B cell (primary cell): Measurements from ENCODE around the gene CRACR2A. TPM values are rescaled to one million over a fixed set of nuclear protein-coding genes. Genes with fewer than 3 reads are reported as not detected.

ENCODE experiments used
- ATAC-seq: fragments of 200-7000 bp; cut with Tn5 transposase; one replicate; pipeline ENCODE4 v1.10.0; 2021; ENCODE audit warnings: low read depth, mild to moderate bottlenecking, moderate number of reproducible peaks, moderate library complexity
- CTCF ChIA-PET: fragments of 350-600 bp; sonication (Branson Sonifier 250); formaldehyde crosslinking; loops from one replicate; lab custom pipeline; 2021; ENCODE audit warnings: antibody characterized with exemption, inconsistent platforms; lab: Charles Lee
- POLR2A ChIA-PET: fragments of 350-600 bp; sonication (Branson Sonifier 250); formaldehyde crosslinking; loops from one replicate; lab custom pipeline; 2021; ENCODE audit warnings: antibody characterized with exemption; lab: Charles Lee
- DNase-seq: peaks from one replicate; pipeline ENCODE4 v3.0.0; 2013
- H2AFZ ChIP-seq: 2 replicates; pipeline ENCODE4 v1.6.1; 2012; ENCODE audit warnings: mild to moderate bottlenecking, low read depth, low read length; ENCODE audit not compliant: insufficient read depth, poor library complexity, severe bottlenecking
- H3K27ac ChIP-seq, 2 donors: 1 replicate in 1 of 2; 2 replicates in 1 of 2; pipeline ENCODE4 v1.5.1; 2012 to 2013; ENCODE audit warnings: low read length in 2 of 2, mild to moderate bottlenecking in 2 of 2, moderate library complexity in 1 of 2
- H3K27me3 ChIP-seq, 4 experiments: fragments of 200-600 bp in 1 of 4; sonication (generic) in 1 of 4; replicated peaks in 1 of 4; 1 replicate in 2 of 4; 2 replicates in 2 of 4; pipeline versions ENCODE4 v1.6.1 to v1.7.0; 2013 to 2016; ENCODE audit warnings: low read length in 3 of 4, mild to moderate bottlenecking in 2 of 4, mixed read lengths in 1 of 4, moderate library complexity in 1 of 4; ENCODE audit not compliant: insufficient read depth in 4 of 4, control insufficient read depth in 3 of 4; ENCODE audit errors: control extremely low read depth in 1 of 4
- H3K36me3 ChIP-seq, 2 experiments: replicated peaks in 1 of 2; 1 replicate in 1 of 2; 2 replicates in 1 of 2; pipeline versions ENCODE4 v1.6.1 to v1.7.1; 2013; ENCODE audit warnings: low read length in 1 of 2; ENCODE audit not compliant: insufficient read depth in 2 of 2, control insufficient read depth in 1 of 2; ENCODE audit errors: control extremely low read depth in 1 of 2, extremely low read depth in 1 of 2
- H3K4me1 ChIP-seq, 2 donors: fragments of 200-600 bp in 1 of 2; sonication (generic) in 1 of 2; 1 replicate in 1 of 2; 2 replicates in 1 of 2; pipeline versions ENCODE4 v1.5.1 to v1.6.1; 2013 to 2017; ENCODE audit warnings: low read length in 2 of 2; ENCODE audit not compliant: control insufficient read depth in 2 of 2, insufficient read depth in 2 of 2
- H3K4me2 ChIP-seq: replicated peaks from 2 replicates; pipeline ENCODE3; 2012; ENCODE audit warnings: mild to moderate bottlenecking, low read depth, low read length; ENCODE audit not compliant: poor library complexity, severe bottlenecking
- H3K4me3 ChIP-seq, 5 experiments: fragments of 200-600 bp in 1 of 5; sonication (generic) in 1 of 5; 1 replicate in 3 of 5; 2 replicates in 2 of 5; pipeline versions ENCODE4 v1.5.1 to v1.7.0; 2011 to 2016; ENCODE audit warnings: low read length in 4 of 5, mild to moderate bottlenecking in 4 of 5, low read depth in 2 of 5, control low read depth in 1 of 5, moderate library complexity in 1 of 5; ENCODE audit not compliant: insufficient read depth in 1 of 5; ENCODE audit errors: control extremely low read depth in 1 of 5, extremely low read depth in 1 of 5
- H3K79me2 ChIP-seq: fragments of 200-600 bp; sonication (generic); one replicate; pipeline ENCODE4 v1.6.0; 2016; ENCODE audit warnings: low read length; ENCODE audit not compliant: control insufficient read depth, insufficient read depth
- H3K9ac ChIP-seq: fragments of 200-600 bp; sonication (generic); 2 replicates; pipeline ENCODE4 v1.6.1; 2017; ENCODE audit warnings: mild to moderate bottlenecking, low read length, moderate library complexity
- H3K9me3 ChIP-seq, 3 donors: one replicate each; pipeline versions ENCODE4 v1.6.1 to v1.7.1; 2013; ENCODE audit warnings: low read length in 2 of 3; ENCODE audit not compliant: control insufficient read depth in 2 of 3, insufficient read depth in 1 of 3; ENCODE audit errors: control extremely low read depth in 1 of 3
- H4K20me1 ChIP-seq: 2 replicates; pipeline ENCODE4 v1.6.0; 2012; ENCODE audit warnings: mild to moderate bottlenecking, low read length; ENCODE audit not compliant: insufficient read depth, control insufficient read depth, poor library complexity, severe bottlenecking
- H3K27ac Mint-ChIP-seq: one replicate; pipeline ENCODE4 v1.8.0; 2021; ENCODE audit warnings: mixed read lengths
- H3K27me3 Mint-ChIP-seq: one replicate; pipeline ENCODE4 v1.8.0; 2021; ENCODE audit warnings: mixed read lengths
- H3K4me1 Mint-ChIP-seq: one replicate; pipeline ENCODE4 v1.8.0; 2021; ENCODE audit warnings: mixed read lengths
- H3K4me3 Mint-ChIP-seq: one replicate; pipeline ENCODE4 v1.8.0; 2021; ENCODE audit warnings: mixed read lengths
- H3K9me3 Mint-ChIP-seq: one replicate; pipeline ENCODE4 v1.8.0; 2022; ENCODE audit warnings: mixed read lengths; ENCODE audit not compliant: insufficient read depth
- CTCF ChIP-seq: fragments of 200-600 bp; IDR thresholded peaks from one replicate; pipeline ENCODE4 v1.8.0; 2022; ENCODE audit warnings: antibody characterized with exemption, mild to moderate bottlenecking
- EZH2 ChIP-seq: IDR thresholded peaks from 2 replicates; pipeline ENCODE4 v1.6.1; 2012; ENCODE audit warnings: borderline replicate concordance, low read depth, mild to moderate bottlenecking, moderate library complexity, low read length; ENCODE audit not compliant: insufficient read depth, poor library complexity, severe bottlenecking
- WGBS: methylation state at CpG from one replicate; pipeline ENCODE4 v1.1.5; 2013; ENCODE audit warnings: missing lambda C conversion rate; ENCODE audit not compliant: insufficient coverage; 5-methylcytosine and 5-hydroxymethylcytosine counted together
- intact Hi-C: fragments of 100-400 bp; cut with micrococcal nuclease; formaldehyde crosslinking; loops from one replicate; pipeline ENCODE4 v1.10.0; 2022
- polyA plus RNA-seq: library from polyadenylated mRNA; depleted of rRNA; stranded (reverse); fragments of >200 nt; gene quantifications from 2 replicates; pipeline ENCODE4 v1.2.3, GENCODE V29; 2012
- total RNA-seq, 2 donors: library from RNA; stranded (reverse); fragments of 120-200 nt in 1 of 2; gene quantifications; 1 replicate in 1 of 2; 2 replicates in 1 of 2; pipeline versions ENCODE4 v1.2.3 to v1.2.4, GENCODE V29; 2013 to 2022

The CRACR2A gene
- total and polyA plus RNA-seq, 2 donors (not counting 1 experiment from before 2014, with no cell fraction given): 15.2 to 26.1 TPM

- CTCF ChIA-PET: interaction anchor here (1.0 to 1.6 kb wide), 3 partner anchors 11 to 484 kb away, joined by 3 to 4 read pairs (median 3); no protein-coding TSS in a partner anchor
- DNase-seq: no peak
- no peaks in the 10 kb centered on the region for H4K20me1 ChIP-seq
- ATAC-seq: no peak
- no peaks in the 10 kb centered on the region for H3K27me3 Mint-ChIP-seq
- no peak overlapping the region for H3K27ac ChIP-seq
- H3K36me3 ChIP-seq: no peaks in the 10 kb centered on the region
- H3K4me3 ChIP-seq: no peak overlapping the region
- no peak for TF ChIP-seq EZH2
- no peak for TF ChIP-seq CTCF
- POLR2A ChIA-PET: no interaction called here
- WGBS: no CpG with 5 or more reads among the region's 10 CpGs
- no peak overlapping the region for H2AFZ ChIP-seq
- no peaks in the 10 kb centered on the region for H3K9me3 Mint-ChIP-seq
- H3K4me1 ChIP-seq: no peaks in the 10 kb centered on the region
- H3K9me3 ChIP-seq: peaks cover 0 to 1% (median 0%) of the 10 kb centered on the region in 3 donors
- no peak overlapping the region for H3K9ac ChIP-seq
- H3K4me2 ChIP-seq: no peak overlapping the region
- no peak overlapping the region for H3K27ac Mint-ChIP-seq
- H3K4me1 Mint-ChIP-seq: no peaks in the 10 kb centered on the region
- intact Hi-C loops: no loop called here
- no peaks in the 10 kb centered on the region for H3K79me2 ChIP-seq
- no peaks in the 10 kb centered on the region for H3K27me3 ChIP-seq
- no peak overlapping the region for H3K4me3 Mint-ChIP-seq
These were observed 39.8 kb upstream of the CRACR2A start for GRCh38 chr12:3792623-3793288.

GRCh38 chr12:3791256-3791874 is 38.5 kb upstream of the CRACR2A start:
- Histone ChIP-seq H3K9ac (no peak overlapping the region), H3K9me3 (peaks cover 0 to 1% (median 0%) of the 10 kb centered on the region in 3 donors), H3K27me3 (no peaks in the 10 kb centered on the region), H3K4me3 (no peak overlapping the region), H3K4me1 (no peaks in the 10 kb centered on the region), H3K36me3 (no peaks in the 10 kb centered on the region), H4K20me1 (no peaks in the 10 kb centered on the region), H2AFZ (no peak overlapping the region), H3K4me2 (no peak overlapping the region), H3K79me2 (no peaks in the 10 kb centered on the region), H3K27ac (no peak overlapping the region)
- intact Hi-C loops: no loop called here
- WGBS: 95% methylated on average over 5 of the region's 5 CpGs
- TF ChIP-seq EZH2: no peak
- TF ChIP-seq CTCF: no peak
- Mint-ChIP-seq H3K4me3 (no peak overlapping the region), H3K9me3 (no peaks in the 10 kb centered on the region), H3K4me1 (peaks cover 3% of the 10 kb centered on the region), H3K27ac (no peak overlapping the region), H3K27me3 (no peaks in the 10 kb centered on the region)
- no peak for DNase-seq
- ATAC-seq: no peak
- ChIA-PET CTCF (interaction anchor here (1.9 kb wide), 1 partner anchor 491 kb away, joined by 5 read pairs; no protein-coding TSS in a partner anchor), POLR2A (no interaction called here)
